Measurements from ENCODE around the gene WDTC1. TPM values are rescaled to one million over a fixed set of nuclear protein-coding genes. Genes with fewer than 3 reads are reported as not detected.
"Not testable (repeated sequence)": the region's sequence is repeated elsewhere in the genome, so short reads cannot be mapped to it uniquely, and the experiment has no call there.

WDTC1 gene
- 10 to 100 TPM; 19.8 to 25.0 TPM for total RNA-seq
- 10 to 100 TPM in 1 of 2 donors, 1 to 10 TPM in 1; 4.6 to 19.4 TPM for polyA plus RNA-seq

GRCh38 chr1:27234049-27234882, at the start of gene WDTC1:
Gene WDTC1 (plus strand): TSS chr1:27234632. CDS start chr1:27261055, 26,423 bp downstream.
- WGBS = 1% methylated on average over 71 of the region's 71 CpGs
- Histone ChIP-seq H3K27me3 (ENCODE audit: control insufficient read depth in 4 of 4, insufficient read depth in 4 of 4, low read length in 3 of 4) (no peaks in the 10 kb centered on the region), H3K9ac (ENCODE audit: low read depth in 1 of 2, low read length in 2 of 2) (peak within 1 kb of the TSS in 1 of 2 donors; percentile 68), H3K4me3 (ENCODE audit: low read depth in 1 of 3, low read length in 3 of 3) (peak within 1 kb of the TSS; percentile 79 to 98 (median 84)), H3K9me3 (ENCODE audit: control insufficient read depth in 4 of 4, low read length in 3 of 4) (no peaks in the 10 kb centered on the region), H3K36me3 (ENCODE audit: control insufficient read depth in 4 of 4, insufficient read depth in 3 of 4, low read depth in 1 of 4, low read length in 3 of 4) (no peaks in the 10 kb centered on the region), H3K4me1 (ENCODE audit: control insufficient read depth in 4 of 4, insufficient read depth in 4 of 4, low read length in 3 of 4) (peaks cover 0 to 22% (median 15%) of the 10 kb centered on the region in 4 donors), H3K27ac (ENCODE audit: low read depth in 1 of 2, low read length in 2 of 2) (peak within 1 kb of the TSS; percentile 70 to 75)
- DNase-seq (ENCODE audit: low spot score) = peak; percentile 98
- peak in 1 of 2 donors; percentile 13 for TF ChIP-seq HNF4A (conservative IDR thresholded peaks at IDR 0.05)
- peak; percentile 34 for TF ChIP-seq YY1 (IDR thresholded peaks at IDR 0.05)
- peak; percentile 91 for TF ChIP-seq EGR1 (IDR thresholded peaks at IDR 0.05; ENCODE audit: low read depth in 2 of 2)
- TF ChIP-seq REST (IDR thresholded peaks at IDR 0.05) = peak; percentile 41
- no peak for TF ChIP-seq JUND (IDR thresholded peaks at IDR 0.05)
- TF ChIP-seq HNF4G (IDR thresholded peaks at IDR 0.05) = no peak
- TF ChIP-seq GABPA (IDR thresholded peaks at IDR 0.05 in 1 of 2, conservative IDR thresholded peaks at IDR 0.05 in 1 of 2) = peak in 1 of 2 donors; percentile 53
- peak; percentile 47 for TF ChIP-seq FOXA1 (IDR thresholded peaks at IDR 0.05)
- peak; percentile 74 for TF ChIP-seq SP1 (IDR thresholded peaks at IDR 0.05)
- TF ChIP-seq NR2F2 (IDR thresholded peaks at IDR 0.05) = no peak
- TF ChIP-seq ZBTB33 (IDR thresholded peaks at IDR 0.05) = no peak

- not testable (repeated sequence) for H3K27ac ChIP-seq (ENCODE audit: low read depth in 1 of 2, low read length in 2 of 2); DNase-seq (ENCODE audit: low spot score); H3K4me1 ChIP-seq (ENCODE audit: control insufficient read depth in 4 of 4, insufficient read depth in 4 of 4, low read length in 3 of 4); H3K36me3 ChIP-seq (ENCODE audit: control insufficient read depth in 4 of 4, insufficient read depth in 3 of 4, low read depth in 1 of 4, low read length in 3 of 4); H3K9me3 ChIP-seq (ENCODE audit: control insufficient read depth in 4 of 4, low read length in 3 of 4); H3K9ac ChIP-seq (ENCODE audit: low read depth in 1 of 2, low read length in 2 of 2); H3K4me3 ChIP-seq (ENCODE audit: low read depth in 1 of 3, low read length in 3 of 3); H3K27me3 ChIP-seq (ENCODE audit: control insufficient read depth in 4 of 4, insufficient read depth in 4 of 4, low read length in 3 of 4)
- WGBS = 91% methylated on average over 3 of the region's 3 CpGs
Observed at GRCh38 chr1:27184665-27185064, 49.8 kb upstream of the WDTC1 start.

GRCh38 chr1:27192039-27192529, 42.3 kb upstream of the WDTC1 start:
- Histone ChIP-seq H3K27me3 (ENCODE audit: control insufficient read depth in 4 of 4, insufficient read depth in 4 of 4, low read length in 3 of 4) (no peaks in the 10 kb centered on the region), H3K4me1 (ENCODE audit: control insufficient read depth in 4 of 4, insufficient read depth in 4 of 4, low read length in 3 of 4) (peaks cover 0 to 9% (median 3%) of the 10 kb centered on the region in 4 donors), H3K9me3 (ENCODE audit: control insufficient read depth in 4 of 4, low read length in 3 of 4) (no peaks in the 10 kb centered on the region), H3K27ac (ENCODE audit: low read depth in 1 of 2, low read length in 2 of 2) (peak overlapping the region in 1 of 2 donors; percentile 3), H3K4me3 (ENCODE audit: low read depth in 1 of 3, low read length in 3 of 3) (no peak overlapping the region), H3K36me3 (ENCODE audit: control insufficient read depth in 4 of 4, insufficient read depth in 3 of 4, low read depth in 1 of 4, low read length in 3 of 4) (no peaks in the 10 kb centered on the region), H3K9ac (ENCODE audit: low read depth in 1 of 2, low read length in 2 of 2) (no peak overlapping the region)
- WGBS = 32% methylated on average over 8 of the region's 8 CpGs
- DNase-seq (ENCODE audit: low spot score) = no peak
- TF ChIP-seq REST (IDR thresholded peaks at IDR 0.05) (peak; percentile 56), CTCF (IDR thresholded peaks at IDR 0.05; ENCODE audit: low read depth, low read length, missing input control) (no peak), ZBTB33 (IDR thresholded peaks at IDR 0.05) (peak; percentile 57)
